Smooth muscle cell (in vitro differentiated cells): ENCODE data around the gene TOLLIP. TPM values are rescaled to one million over a fixed set of nuclear protein-coding genes. Genes with fewer than 3 reads are reported as not detected.

Experiments used
- DNase-seq: peaks from one replicate; lab custom pipeline; 2025; ENCODE audit not compliant: unreplicated experiment; lab: John Stamatoyannopoulos, UW
- H2AFZ ChIP-seq: fragments of 200-600 bp; sonication (generic); 2 replicates; pipeline ENCODE4 v1.6.0; 2016; ENCODE audit warnings: antibody characterized with exemption, low read depth, mild to moderate bottlenecking
- H3F3A ChIP-seq: fragments of 200-600 bp; sonication (generic); 2 replicates; pipeline ENCODE4 v1.6.0; 2017; ENCODE audit warnings: antibody characterized with exemption, low read depth
- H3K27ac ChIP-seq: fragments of 200-600 bp; sonication (generic); 2 replicates; pipeline ENCODE4 v1.5.1; 2016; ENCODE audit warnings: low read depth, mild to moderate bottlenecking
- H3K27me3 ChIP-seq: fragments of 200-600 bp; sonication (generic); 2 replicates; pipeline ENCODE4 v1.6.1; 2016; ENCODE audit warnings: low read depth, mild to moderate bottlenecking
- H3K36me3 ChIP-seq: fragments of 200-600 bp; sonication (generic); 2 replicates; pipeline ENCODE4 v1.5.1; 2016; ENCODE audit warnings: low read depth
- H3K4me1 ChIP-seq: fragments of 200-600 bp; sonication (generic); 2 replicates; pipeline ENCODE4 v1.5.1; 2016; ENCODE audit warnings: low read depth
- H3K4me2 ChIP-seq: fragments of 200-600 bp; sonication (generic); 2 replicates; pipeline ENCODE4 v1.6.0; 2016; ENCODE audit warnings: mild to moderate bottlenecking
- H3K4me3 ChIP-seq: fragments of 200-600 bp; sonication (generic); 2 replicates; pipeline ENCODE4 v1.5.1; 2016; ENCODE audit warnings: mild to moderate bottlenecking
- H3K79me2 ChIP-seq: fragments of 200-600 bp; sonication (generic); 2 replicates; pipeline ENCODE4 v1.6.0; 2016; ENCODE audit warnings: low read depth, mild to moderate bottlenecking
- H3K9ac ChIP-seq: fragments of 200-600 bp; sonication (generic); 2 replicates; pipeline ENCODE4 v1.6.0; 2016; ENCODE audit warnings: low read depth
- H3K9me3 ChIP-seq: fragments of 200-600 bp; sonication (generic); replicated peaks from 2 replicates; pipeline ENCODE4 v1.5.1; 2016; ENCODE audit warnings: low read depth
- H4K20me1 ChIP-seq: fragments of 200-600 bp; sonication (generic); 2 replicates; pipeline ENCODE4 v1.6.0; 2016; ENCODE audit warnings: low read depth
- WGBS: methylation state at CpG from one replicate; pipeline ENCODE4 v1.1.7; 2016; ENCODE audit warnings: low lambda C conversion rate; 5-methylcytosine and 5-hydroxymethylcytosine counted together
- polyA plus RNA-seq: library from polyadenylated mRNA; unstranded; fragments of >200 nt; fragmentation: Nextera tagmentation; extraction: Ambion mirVana; gene quantifications from 2 replicates; pipeline ENCODE4 v1.2.1, GENCODE V29; 2016
- total RNA-seq: library from RNA; depleted of rRNA; stranded (reverse); fragments of >200 nt; gene quantifications from 2 replicates; pipeline ENCODE4 v1.2.3, GENCODE V29; 2014
- TF ChIP-seq, protein P1 (sequence below): fragments of 200-600 bp; sonication (generic); IDR thresholded peaks from 2 replicates; pipeline ENCODE4 v1.5.1; 2017; ENCODE audit warnings: borderline replicate concordance, mild to moderate bottlenecking, antibody characterized with exemption; ENCODE audit not compliant: insufficient read depth, poor library complexity, severe bottlenecking

Gene TOLLIP
- total and polyA plus RNA-seq, 2 experiments from 2014 or later, result 20.3 to 63.0 TPM

GRCh38 chr11:1262172-1263006 is 47.0 kb downstream of the TOLLIP start:
- Histone ChIP-seq H4K20me1 (no peaks in the 10 kb centered on the region), H3K79me2 (no peaks in the 10 kb centered on the region), H3K27me3 (no peaks in the 10 kb centered on the region), H3K9ac (peak overlapping the region; percentile 8), H3K27ac (no peak overlapping the region), H3K9me3 (no peaks in the 10 kb centered on the region), H3K4me3 (peak overlapping the region; percentile 35), H2AFZ (no peak overlapping the region), H3K4me2 (peak overlapping the region; percentile 84), H3K36me3 (no peaks in the 10 kb centered on the region), H3F3A (no peaks in the 10 kb centered on the region), H3K4me1 (peaks cover 5% of the 10 kb centered on the region)
- WGBS, result 31% methylated on average over 30 of the region's 31 CpGs
- peak; percentile 54 for DNase-seq
- TF ChIP-seq, protein P1, sequence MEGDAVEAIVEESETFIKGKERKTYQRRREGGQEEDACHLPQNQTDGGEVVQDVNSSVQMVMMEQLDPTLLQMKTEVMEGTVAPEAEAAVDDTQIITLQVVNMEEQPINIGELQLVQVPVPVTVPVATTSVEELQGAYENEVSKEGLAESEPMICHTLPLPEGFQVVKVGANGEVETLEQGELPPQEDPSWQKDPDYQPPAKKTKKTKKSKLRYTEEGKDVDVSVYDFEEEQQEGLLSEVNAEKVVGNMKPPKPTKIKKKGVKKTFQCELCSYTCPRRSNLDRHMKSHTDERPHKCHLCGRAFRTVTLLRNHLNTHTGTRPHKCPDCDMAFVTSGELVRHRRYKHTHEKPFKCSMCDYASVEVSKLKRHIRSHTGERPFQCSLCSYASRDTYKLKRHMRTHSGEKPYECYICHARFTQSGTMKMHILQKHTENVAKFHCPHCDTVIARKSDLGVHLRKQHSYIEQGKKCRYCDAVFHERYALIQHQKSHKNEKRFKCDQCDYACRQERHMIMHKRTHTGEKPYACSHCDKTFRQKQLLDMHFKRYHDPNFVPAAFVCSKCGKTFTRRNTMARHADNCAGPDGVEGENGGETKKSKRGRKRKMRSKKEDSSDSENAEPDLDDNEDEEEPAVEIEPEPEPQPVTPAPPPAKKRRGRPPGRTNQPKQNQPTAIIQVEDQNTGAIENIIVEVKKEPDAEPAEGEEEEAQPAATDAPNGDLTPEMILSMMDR, result no peak

DNA sequence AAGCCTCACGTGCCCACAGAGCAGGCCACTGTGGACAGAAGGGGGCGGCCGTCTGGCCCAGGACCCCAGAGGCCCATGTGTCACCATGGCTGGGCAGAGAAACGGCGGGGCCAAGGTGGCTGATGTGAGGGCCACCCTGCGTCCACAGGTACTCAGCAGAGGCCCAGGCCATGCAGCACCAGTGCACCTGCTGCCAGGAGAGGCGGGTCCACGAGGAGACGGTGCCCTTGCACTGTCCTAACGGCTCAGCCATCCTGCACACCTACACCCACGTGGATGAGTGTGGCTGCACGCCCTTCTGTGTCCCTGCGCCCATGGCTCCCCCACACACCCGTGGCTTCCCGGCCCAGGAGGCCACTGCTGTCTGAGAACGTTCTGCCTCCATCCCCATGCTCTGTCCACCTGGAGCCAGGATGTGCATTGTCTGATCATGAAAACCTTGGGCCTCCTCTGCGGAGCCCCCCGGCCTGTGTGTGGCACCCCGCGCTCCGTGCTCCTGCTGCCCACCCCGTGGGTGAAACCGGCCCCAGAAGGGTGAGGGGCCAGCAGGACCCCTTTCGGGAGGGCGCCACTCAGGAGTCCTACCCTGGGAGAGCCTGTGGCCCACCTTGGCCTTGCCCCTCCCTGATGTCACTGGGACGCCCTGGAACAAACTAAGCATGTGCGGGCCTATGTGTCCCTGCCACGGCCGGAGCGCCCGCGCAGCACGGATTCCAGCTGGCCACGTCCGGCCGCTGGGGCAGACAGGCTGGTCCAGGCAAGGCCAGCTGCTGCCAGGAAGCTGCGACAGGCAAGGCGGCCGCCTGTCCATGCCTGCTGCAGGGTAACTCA is 48.0 kb downstream of the TOLLIP start:
- no peak for DNase-seq
- no peaks in the 10 kb centered on the region for H4K20me1 ChIP-seq
- H3K4me2 ChIP-seq, result no peak overlapping the region
- peaks cover 5% of the 10 kb centered on the region for H3K4me1 ChIP-seq
- H3K9me3 ChIP-seq, result no peaks in the 10 kb centered on the region
- H3K27me3 ChIP-seq, result no peaks in the 10 kb centered on the region
- H3K9ac ChIP-seq, result no peak overlapping the region
- H3F3A ChIP-seq, result no peaks in the 10 kb centered on the region
- H3K4me3 ChIP-seq, result no peak overlapping the region
- TF ChIP-seq, protein P1, result no peak
- H3K36me3 ChIP-seq, result no peaks in the 10 kb centered on the region
- H3K27ac ChIP-seq, result no peak overlapping the region
- H3K79me2 ChIP-seq, result no peaks in the 10 kb centered on the region
- H2AFZ ChIP-seq, result no peak overlapping the region
- 96% methylated on average over 39 of the region's 39 CpGs for WGBS

DNA sequence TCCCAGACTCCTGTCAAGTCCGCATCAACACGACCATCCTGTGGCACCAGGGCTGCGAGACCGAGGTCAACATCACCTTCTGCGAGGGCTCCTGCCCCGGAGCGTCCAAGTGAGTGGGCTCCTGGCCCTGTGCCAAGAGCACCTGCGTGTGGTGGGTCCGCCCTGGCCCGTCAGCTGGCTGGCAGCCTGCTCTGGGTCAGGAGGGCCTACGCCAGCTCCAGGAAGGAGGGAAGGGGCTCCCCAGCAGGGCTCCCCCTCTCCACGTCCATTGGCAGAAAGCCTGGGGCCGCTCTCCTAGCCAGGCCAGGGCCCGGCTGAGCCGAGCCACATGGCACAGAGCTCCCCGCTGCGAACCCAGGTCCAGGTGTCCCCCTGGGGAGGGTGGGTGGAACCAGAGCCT is 48.8 kb downstream of the TOLLIP start:
- Histone ChIP-seq H3K9ac (no peak overlapping the region), H4K20me1 (no peaks in the 10 kb centered on the region), H3K4me3 (no peak overlapping the region), H3K4me1 (peaks cover 5% of the 10 kb centered on the region), H3K36me3 (no peaks in the 10 kb centered on the region), H3K79me2 (no peaks in the 10 kb centered on the region), H3K4me2 (no peak overlapping the region), H3K27ac (no peak overlapping the region), H3K9me3 (no peaks in the 10 kb centered on the region), H3K27me3 (no peaks in the 10 kb centered on the region), H2AFZ (no peak overlapping the region), H3F3A (no peaks in the 10 kb centered on the region)
- no peak for DNase-seq
- WGBS, result 96% methylated on average over 17 of the region's 17 CpGs
- TF ChIP-seq, protein P1, result no peak
